ENCODE results near the gene RAB3IP. TPM values are rescaled to one million over a fixed set of nuclear protein-coding genes. Genes with fewer than 3 reads are reported as not detected.
"Not testable (repeated sequence)": the region's sequence is repeated elsewhere in the genome, so short reads cannot be mapped to it uniquely, and the experiment has no call there.

The RAB3IP gene
- total RNA-seq, 1 donor from 2014 or later, result 49.4 TPM

- no peak for DNase-seq
These were observed 97.4 kb downstream of the RAB3IP start for GRCh38 chr12:69836015-69836414.

- DNase-seq, result no peak
These were observed 98.5 kb downstream of the RAB3IP start for GRCh38 chr12:69837191-69837590.

- no peak for DNase-seq
These were observed 99.2 kb downstream of the RAB3IP start for GRCh38 chr12:69837657-69838415.

DNA sequence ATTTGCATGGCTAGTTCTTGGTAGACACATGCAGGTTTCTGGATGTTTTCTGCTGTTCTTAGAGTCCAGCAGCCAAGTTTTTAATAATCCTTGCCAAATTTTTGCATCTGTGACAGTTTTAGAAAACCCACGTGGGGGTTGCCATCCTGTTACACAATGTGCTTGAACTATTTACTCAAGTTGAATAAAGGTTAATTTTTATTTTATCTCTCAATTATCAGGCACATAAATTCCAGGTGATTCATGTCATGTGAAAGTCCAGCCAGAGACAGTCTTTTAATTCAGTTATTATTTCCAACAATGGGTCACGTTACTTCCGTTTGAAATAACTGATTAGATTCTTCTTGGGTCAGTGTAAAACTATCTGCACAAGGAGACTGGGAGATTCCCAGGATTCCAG lies 102.1 kb downstream of the RAB3IP start:
- no peak for DNase-seq

- no peak for DNase-seq
These were observed 104.9 kb downstream of the RAB3IP start for GRCh38 chr12:69843608-69844007.

GRCh38 chr12:69844416-69844815 lies 105.8 kb downstream of the RAB3IP start:
- DNase-seq, result no peak

GRCh38 chr12:69844836-69845235 lies 106.2 kb downstream of the RAB3IP start:
- no peak for DNase-seq

- DNase-seq, result no peak
These were observed 108.3 kb downstream of the RAB3IP start for GRCh38 chr12:69846976-69847375.

- DNase-seq, result no peak
These were observed 113.3 kb downstream of the RAB3IP start for GRCh38 chr12:69851976-69852375.

DNA sequence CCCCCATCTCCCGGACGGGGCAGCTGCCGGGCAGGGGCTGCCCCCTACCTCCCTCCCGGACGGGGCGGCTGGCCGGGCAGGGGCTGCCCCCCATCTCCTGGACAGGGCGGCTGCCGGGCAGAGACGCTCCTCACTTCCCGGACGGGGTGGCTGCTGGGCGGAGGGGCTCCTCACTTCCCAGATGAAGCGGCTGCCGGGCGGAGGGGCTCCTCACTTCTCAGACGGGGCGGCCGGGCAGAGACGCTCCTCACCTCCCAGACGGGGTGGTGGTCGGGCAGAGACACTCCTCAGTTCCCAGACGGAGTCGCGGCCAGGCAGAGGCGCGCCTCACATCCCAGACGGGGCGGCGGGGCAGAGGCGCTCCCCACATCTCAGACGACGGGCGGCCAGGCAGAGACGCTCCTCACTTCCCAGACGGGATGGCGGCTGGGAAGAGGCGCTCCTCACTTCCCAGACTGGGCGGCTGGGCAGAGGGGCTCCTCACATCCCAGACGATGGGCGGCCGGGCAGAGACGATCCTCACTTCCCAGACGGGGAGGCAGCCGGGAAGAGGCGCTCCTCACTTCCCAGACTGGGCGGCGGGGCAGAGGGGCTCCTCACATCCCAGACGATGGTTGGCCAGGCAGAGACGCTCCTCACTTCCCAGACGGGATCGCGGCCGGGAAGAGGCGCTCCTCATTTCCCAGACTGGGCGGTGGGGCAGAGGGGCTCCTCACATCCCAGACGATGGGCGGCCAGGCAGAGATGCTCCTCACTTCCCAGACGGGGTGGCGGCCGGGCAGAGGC lies 114.7 kb downstream of the RAB3IP start:
- DNase-seq, result not testable (repeated sequence)

GRCh38 chr12:69866698-69867097 lies 128.0 kb downstream of the RAB3IP start:
- no peak for DNase-seq

DNA sequence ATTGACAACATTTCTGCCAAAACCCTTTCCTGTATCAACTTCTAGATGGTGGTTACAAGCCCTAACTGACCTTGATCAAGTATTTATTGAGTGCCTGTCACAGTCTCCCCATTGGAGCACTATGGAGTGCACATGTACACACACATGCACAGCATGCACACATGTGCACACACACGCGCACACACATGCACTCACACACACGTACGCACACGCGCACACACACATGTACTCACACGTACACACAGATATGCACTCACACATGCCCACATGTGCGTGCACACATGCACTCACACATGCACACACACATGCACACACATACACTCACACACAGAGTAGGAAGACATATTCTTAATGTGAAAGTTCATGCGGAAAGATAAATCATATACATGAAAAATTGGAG lies 130.0 kb downstream of the RAB3IP start:
- DNase-seq, result no peak

DNA sequence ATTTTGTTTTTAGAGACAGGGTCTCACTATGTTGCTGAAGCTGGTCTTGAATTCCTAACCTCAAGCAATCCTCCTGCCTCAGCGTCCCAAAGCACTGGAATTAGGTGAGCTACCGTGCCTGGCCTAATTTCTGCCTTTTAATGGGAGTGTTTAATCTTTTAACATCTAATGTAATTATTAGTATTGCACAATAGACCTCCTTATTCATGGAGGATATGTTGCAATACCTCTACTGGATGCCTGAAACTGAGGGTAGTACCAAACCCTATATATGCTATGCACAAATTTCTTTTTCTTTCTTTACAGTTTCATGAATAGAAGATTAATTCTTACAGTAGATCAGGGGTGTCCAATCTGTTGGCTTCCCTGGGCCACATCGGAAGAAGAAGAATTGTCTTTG lies 134.1 kb downstream of the RAB3IP start:
- no peak for DNase-seq

Other genes with a start within 250 kb of the RAB3IP start
- gene CCT2, start 153.4 kb upstream of the RAB3IP start, total RNA-seq, result 270 TPM
- gene LRRC10, start 128.0 kb upstream of the RAB3IP start, total RNA-seq, result not detected
- gene BEST3, start 39.6 kb upstream of the RAB3IP start, total RNA-seq, result 0.78 TPM
- gene MYRFL, start 86.4 kb downstream of the RAB3IP start, total RNA-seq, result 0.78 TPM

Data from occipital lobe (tissue), 2 donors.